HG03520 (cell line): ENCODE results near the gene RNF31.

Experiments
- ATAC-seq: cut with Tn5 transposase; IDR thresholded peaks from one replicate; pipeline ENCODE4 v1.9.1; 2021; ENCODE audit warnings: mild to moderate bottlenecking, moderate library complexity; ENCODE audit not compliant: unreplicated experiment

Gene RNF31

GRCh38 chr14:24137529-24138395, 9.5 kb upstream of the RNF31 start:
- no peak for ATAC-seq

GRCh38 chr14:24138396-24139271, 8.7 kb upstream of the RNF31 start:
- ATAC-seq = no peak

DNA sequence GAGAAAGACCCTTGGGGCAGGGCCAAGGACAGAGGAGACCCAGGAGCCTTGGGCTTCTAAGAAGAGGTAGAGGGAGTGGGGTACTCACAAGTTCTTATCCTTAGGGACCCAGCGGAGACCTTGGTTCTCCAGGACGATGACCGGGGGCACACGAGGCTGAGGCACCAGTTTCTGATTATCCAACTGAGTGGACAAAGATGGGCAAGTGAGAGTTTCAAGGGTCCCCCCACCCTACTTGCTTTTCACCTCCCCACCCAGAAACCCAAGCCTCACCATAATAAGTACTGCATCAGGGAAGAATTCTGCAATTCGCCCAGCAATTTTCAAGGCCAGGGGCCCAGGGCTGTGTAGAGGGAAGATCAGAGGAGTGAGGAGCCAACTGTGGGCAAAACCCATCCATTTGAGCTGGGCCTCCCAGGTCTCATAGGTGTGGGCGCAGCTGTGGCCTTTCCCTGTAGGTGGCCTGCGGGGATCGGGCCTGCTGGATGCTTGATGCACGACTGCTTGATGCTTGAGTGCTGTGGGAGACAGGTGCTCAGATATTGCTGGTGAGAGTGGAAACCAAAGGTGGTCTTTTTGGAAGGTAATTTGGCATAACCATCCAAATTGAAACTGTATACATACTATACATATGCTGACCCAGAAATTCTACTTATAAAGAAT, 7.9 kb upstream of the RNF31 start:
- no peak for ATAC-seq

DNA sequence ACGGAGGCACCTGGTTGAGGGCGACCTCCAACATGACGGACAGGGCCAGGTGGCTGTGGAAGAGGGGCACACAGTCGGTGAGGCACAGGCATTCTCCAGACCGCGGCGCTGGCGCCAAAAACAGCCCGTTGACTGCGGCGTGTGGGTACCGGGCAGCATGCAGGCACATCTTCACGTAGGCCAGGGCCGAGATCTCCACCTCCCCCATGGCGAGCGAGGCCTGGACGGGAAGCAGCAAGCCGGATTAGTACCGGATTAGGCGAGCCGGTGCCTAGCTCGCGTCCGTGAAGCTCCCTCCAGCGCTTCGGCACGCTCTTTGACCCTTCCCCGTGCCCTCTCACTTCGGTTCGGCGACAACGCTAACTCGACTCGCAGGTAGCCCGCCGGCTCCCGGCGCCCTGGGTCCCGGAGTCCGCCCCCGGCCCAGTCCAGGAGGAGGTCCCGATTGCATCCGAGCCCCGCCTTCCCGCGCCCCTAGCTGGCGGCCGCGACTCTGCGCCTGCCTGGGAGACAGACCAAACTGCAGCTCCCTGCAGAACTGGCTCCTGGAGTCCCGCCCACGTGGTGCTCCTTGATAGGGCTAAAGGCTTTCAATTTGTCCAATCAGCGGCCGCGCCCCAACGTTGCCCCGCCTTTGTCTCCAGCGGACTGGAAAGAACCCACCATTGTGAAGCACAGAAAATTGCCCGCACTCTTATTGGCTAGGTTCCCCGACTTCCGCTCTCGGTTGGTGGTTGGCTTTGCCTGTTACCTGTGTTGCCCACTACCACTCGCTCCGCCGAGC, 6.0 kb upstream of the RNF31 start, which contains the start of gene EMC9:
Gene EMC9, minus strand, starts transcription at position 495 of the 784 bp plus-strand sequence. Its CDS starts 287 bp downstream, at position 208.
- peak; percentile 76 for ATAC-seq

- no peak for ATAC-seq
Observed at GRCh38 chr14:24143511-24143910, 3.8 kb upstream of the RNF31 start.

- ATAC-seq = no peak
Observed at GRCh38 chr14:24144451-24144850, 2.8 kb upstream of the RNF31 start.

DNA sequence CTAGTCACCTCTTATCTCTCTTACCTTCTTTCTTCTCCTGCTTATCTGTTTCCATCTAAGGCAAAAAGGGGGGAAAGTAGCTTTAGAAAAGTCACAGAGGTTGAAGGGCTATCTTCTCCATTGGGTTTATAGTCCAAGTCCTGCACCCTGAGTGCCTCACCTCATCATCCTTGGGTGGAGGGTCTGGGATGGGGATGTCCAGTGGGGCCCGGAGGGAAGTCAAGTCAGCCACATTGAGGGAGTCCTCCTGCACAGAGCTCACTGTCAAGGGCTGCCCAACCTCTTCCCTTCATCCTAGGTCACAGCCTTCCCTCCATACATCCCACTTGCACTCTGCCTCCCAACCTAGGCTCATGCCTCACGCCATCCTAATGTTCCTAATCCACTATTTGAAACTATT, 2.1 kb upstream of the RNF31 start:
- ATAC-seq = no peak

DNA sequence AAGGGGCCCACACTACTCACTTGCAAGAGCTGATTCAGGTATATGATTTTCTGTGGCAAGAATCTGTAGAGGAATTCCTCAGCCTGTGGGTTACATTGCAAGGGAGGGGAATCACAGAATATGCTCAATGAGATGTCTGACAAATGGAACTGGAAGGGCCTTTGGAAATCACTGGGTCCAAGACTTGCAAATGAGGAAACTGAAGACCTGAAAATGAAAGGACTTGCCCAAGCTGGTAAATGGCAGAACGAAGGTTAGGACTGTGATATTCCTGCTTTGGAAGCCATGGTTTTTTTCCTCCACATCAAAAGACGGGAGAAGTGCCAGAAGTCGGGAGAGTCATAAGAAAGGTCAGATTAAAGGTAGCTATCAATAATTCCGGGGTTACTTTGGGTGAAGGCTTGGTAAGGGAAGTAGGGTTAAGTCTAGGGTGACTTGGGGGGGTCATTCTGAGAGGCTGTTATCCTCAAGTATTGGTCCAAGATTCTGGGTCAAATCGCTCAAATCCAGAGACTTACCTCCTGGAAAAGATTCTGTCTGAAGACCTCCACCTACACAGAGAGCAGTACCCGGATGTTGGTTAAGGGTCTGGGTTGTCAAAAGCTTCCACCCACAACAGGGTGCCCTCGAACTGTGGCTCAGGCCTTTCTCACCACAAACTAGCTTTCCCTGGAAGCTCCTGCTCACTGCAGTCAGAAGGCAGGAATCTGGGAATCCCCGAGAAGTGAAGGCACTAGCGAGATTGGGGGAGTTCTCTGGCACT, 1.4 kb upstream of the RNF31 start:
- ATAC-seq = no peak

GRCh38 chr14:24146453-24146977, 783 bp upstream of the RNF31 start, which contains the start of gene PSME2:
Gene PSME2, minus strand, starts transcription at chr14:24146610. Its CDS starts 29 bp downstream, at chr14:24146581.
- peak; percentile 54 for ATAC-seq

DNA sequence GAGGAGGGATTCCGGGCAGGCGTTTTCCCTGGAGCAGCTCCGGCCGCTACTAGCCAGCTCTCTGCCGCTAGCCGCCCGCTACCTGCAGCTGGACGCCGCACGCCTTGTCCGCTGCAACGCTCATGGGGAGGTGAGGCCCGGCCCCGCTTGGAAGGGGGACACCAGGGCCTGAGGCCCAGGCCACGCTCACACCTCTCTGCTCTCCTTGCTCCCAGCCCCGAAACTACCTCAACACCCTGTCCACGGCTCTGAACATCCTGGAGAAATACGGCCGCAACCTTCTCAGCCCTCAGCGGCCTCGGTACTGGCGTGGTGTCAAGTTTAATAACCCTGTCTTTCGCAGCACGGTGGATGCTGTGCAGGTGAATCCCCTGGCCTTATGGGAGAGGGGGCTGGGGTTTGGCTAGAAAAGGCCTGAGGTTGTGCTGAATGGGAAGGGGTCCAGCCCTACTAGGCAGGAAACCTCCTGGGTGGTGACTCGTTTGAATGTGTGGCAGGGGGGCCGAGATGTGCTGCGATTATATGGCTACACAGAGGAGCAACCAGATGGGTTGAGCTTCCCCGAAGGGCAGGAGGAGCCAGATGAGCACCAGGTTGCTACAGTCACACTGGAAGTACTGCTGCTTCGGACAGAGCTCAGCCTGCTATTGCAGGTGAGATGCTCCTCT, 597 bp downstream of the RNF31 start:
- ATAC-seq = no peak

DNA sequence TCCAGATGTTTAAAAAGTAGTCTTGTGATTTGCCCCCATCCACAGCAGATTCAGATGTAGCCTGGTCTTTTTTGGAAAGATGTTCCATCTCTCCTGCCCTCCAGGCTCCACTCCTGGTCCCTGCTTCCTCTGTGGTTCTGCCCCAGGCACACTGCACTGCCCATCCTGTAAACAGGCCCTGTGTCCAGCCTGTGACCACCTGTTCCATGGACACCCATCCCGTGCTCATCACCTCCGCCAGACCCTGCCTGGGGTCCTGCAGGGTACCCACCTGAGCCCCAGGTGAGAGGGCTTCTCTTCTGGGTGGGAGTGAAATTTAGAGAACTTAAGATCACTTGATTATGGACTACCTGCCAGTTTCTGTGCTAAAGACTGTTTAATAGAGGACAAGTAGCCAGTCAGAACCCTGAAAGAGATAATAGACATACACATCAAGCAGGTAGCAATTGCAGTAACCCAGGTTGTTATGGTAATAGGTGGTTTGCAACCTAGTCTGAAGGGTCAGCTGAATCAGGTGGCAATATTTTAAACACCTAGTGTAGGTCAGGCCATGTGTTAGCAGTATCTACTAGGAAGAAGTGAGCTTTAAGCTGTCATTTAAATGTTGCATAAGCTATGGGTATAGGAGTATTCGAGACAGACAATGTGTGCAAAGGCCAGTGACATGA, 2.1 kb downstream of the RNF31 start:
- no peak for ATAC-seq

DNA sequence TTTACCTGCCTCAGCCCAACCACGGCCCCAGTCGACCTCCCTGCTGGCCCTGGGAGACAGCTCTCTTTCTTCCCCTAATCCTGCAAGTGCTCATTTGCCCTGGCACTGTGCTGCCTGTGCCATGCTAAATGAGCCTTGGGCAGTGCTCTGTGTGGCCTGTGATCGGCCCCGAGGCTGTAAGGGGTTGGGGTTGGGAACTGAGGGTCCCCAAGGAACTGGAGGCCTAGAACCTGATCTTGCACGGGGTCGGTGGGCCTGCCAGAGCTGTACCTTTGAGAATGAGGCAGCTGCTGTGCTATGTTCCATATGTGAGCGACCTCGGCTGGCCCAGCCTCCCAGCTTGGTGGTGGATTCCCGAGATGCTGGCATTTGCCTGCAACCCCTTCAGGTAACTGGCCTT, 2.8 kb downstream of the RNF31 start:
- ATAC-seq = no peak

GRCh38 chr14:24150567-24150966, 3.3 kb downstream of the RNF31 start:
- ATAC-seq = no peak

- no peak for ATAC-seq
Observed at GRCh38 chr14:24150993-24151392, 3.7 kb downstream of the RNF31 start.

- no peak for ATAC-seq
Observed at GRCh38 chr14:24151404-24152080, 4.2 kb downstream of the RNF31 start.

- no peak for ATAC-seq
Observed at GRCh38 chr14:24155100-24155499, 7.8 kb downstream of the RNF31 start.

- ATAC-seq = no peak
Observed at GRCh38 chr14:24156840-24157239, 9.5 kb downstream of the RNF31 start.

DNA sequence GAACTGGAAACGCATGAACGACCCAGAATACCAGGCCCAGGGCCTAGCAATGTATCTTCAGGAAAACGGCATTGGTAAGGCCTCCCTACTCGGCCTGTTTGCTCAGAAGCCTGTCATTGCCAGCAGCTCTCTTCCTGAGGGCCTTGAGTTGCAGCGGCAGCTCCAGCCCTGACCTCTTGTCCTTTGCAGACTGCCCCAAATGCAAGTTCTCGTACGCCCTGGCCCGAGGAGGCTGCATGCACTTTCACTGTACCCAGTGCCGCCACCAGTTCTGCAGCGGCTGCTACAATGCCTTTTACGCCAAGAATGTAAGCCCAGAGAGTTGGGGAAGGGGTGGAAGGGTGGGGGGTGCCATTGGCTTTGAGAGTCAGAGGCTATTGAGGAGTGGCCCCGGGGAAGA, 10.0 kb downstream of the RNF31 start:
- ATAC-seq = no peak
